ENCODE data around the gene SSR4.

GRCh38 chrX:153746359-153746758 lies 48.1 kb upstream of the SSR4 start:
- TF ChIP-seq, protein P1, sequence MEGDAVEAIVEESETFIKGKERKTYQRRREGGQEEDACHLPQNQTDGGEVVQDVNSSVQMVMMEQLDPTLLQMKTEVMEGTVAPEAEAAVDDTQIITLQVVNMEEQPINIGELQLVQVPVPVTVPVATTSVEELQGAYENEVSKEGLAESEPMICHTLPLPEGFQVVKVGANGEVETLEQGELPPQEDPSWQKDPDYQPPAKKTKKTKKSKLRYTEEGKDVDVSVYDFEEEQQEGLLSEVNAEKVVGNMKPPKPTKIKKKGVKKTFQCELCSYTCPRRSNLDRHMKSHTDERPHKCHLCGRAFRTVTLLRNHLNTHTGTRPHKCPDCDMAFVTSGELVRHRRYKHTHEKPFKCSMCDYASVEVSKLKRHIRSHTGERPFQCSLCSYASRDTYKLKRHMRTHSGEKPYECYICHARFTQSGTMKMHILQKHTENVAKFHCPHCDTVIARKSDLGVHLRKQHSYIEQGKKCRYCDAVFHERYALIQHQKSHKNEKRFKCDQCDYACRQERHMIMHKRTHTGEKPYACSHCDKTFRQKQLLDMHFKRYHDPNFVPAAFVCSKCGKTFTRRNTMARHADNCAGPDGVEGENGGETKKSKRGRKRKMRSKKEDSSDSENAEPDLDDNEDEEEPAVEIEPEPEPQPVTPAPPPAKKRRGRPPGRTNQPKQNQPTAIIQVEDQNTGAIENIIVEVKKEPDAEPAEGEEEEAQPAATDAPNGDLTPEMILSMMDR (IDR thresholded peaks at IDR 0.05; ENCODE audit: low read depth, low read length), result no peak
- TF ChIP-seq POLR2A (IDR thresholded peaks at IDR 0.05; ENCODE audit: extremely low read depth, insufficient read length) (no peak), MYC (IDR thresholded peaks at IDR 0.05; ENCODE audit: low read depth, low read length) (no peak)
